Thoracic aorta (tissue), 2 donors: ENCODE results near the gene PITRM1. TPM values are rescaled to one million over a fixed set of nuclear protein-coding genes. Genes with fewer than 3 reads are reported as not detected.

Source experiments
- ATAC-seq: fragments of 150-250 bp; one replicate; pipeline ENCODE4 v1.8.0; 2017; ENCODE audit warnings: low read depth; ENCODE audit not compliant: insufficient number of reproducible peaks, low FRiP score
- DNase-seq: peaks from one replicate; pipeline ENCODE4 v3.0.0-alpha.2; 2020; ENCODE audit warnings: low spot score
- H3K27ac ChIP-seq, 2 donors: fragments of 200-600 bp; sonication (generic); 1 replicate in 1 of 2; 2 replicates in 1 of 2; pipeline ENCODE4 v1.5.1; 2016; ENCODE audit warnings: mild to moderate bottlenecking in 2 of 2, moderate library complexity in 2 of 2
- H3K27me3 ChIP-seq: fragments of 200-600 bp; sonication (generic); replicated peaks from 2 replicates; pipeline ENCODE4 v1.6.0; 2016; ENCODE audit warnings: mild to moderate bottlenecking; ENCODE audit not compliant: insufficient read depth
- H3K36me3 ChIP-seq: fragments of 200-600 bp; sonication (generic); one replicate; pipeline ENCODE4 v1.5.1; 2016
- H3K4me1 ChIP-seq, 2 donors: fragments of 200-600 bp; sonication (generic); 1 replicate in 1 of 2; 2 replicates in 1 of 2; pipeline versions ENCODE4 v1.5.1 to v1.6.0; 2016; ENCODE audit warnings: low read depth in 2 of 2, mild to moderate bottlenecking in 1 of 2; ENCODE audit not compliant: control insufficient read depth in 1 of 2
- H3K4me3 ChIP-seq: fragments of 200-600 bp; sonication (generic); 2 replicates; pipeline ENCODE4 v1.5.1; 2016; ENCODE audit warnings: mild to moderate bottlenecking
- H3K9me3 ChIP-seq: fragments of 200-600 bp; sonication (generic); 2 replicates; pipeline ENCODE4 v1.5.1; 2016
- total RNA-seq, 2 donors: library from RNA; depleted of rRNA; stranded (reverse); fragments of >200 nt; gene quantifications; one replicate each; pipeline versions ENCODE4 v1.1.0 to v1.2.3, GENCODE V29; 2016
- TF ChIP-seq, protein P1 (sequence below): fragments of 200-600 bp; sonication (generic); IDR thresholded peaks from one replicate; pipeline ENCODE4 v1.5.1; 2019; ENCODE audit warnings: antibody characterized with exemption

The PITRM1 gene
- total RNA-seq, 2 donors from 2014 or later: 104 to 125 TPM

DNA sequence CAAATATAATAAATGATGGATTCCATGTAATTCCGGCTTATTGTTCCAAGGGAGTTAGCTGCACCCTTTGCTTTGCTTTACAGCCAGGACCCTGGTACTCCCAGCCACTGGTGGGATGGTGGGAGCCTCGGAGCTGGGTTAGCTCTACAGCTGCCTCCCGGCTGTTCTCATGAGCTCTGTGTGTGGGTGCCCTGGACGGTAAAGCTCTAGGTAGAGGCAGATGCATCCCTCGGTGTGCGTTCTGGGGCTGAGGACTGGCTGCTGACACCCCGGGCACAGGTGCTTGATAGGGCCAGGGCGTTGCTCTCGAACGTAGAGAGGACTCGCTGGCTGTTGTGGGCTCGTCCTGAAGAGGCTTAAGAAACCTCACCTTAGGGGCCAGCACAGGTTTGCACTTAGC, 55.1 kb downstream of the PITRM1 start:
- Histone ChIP-seq H3K4me1 (no peaks in the 10 kb centered on the region), H3K36me3 (peaks cover 38% of the 10 kb centered on the region), H3K27ac (no peak overlapping the region), H3K27me3 (no peaks in the 10 kb centered on the region), H3K9me3 (no peaks in the 10 kb centered on the region), H3K4me3 (no peak overlapping the region)
- TF ChIP-seq, protein P1, sequence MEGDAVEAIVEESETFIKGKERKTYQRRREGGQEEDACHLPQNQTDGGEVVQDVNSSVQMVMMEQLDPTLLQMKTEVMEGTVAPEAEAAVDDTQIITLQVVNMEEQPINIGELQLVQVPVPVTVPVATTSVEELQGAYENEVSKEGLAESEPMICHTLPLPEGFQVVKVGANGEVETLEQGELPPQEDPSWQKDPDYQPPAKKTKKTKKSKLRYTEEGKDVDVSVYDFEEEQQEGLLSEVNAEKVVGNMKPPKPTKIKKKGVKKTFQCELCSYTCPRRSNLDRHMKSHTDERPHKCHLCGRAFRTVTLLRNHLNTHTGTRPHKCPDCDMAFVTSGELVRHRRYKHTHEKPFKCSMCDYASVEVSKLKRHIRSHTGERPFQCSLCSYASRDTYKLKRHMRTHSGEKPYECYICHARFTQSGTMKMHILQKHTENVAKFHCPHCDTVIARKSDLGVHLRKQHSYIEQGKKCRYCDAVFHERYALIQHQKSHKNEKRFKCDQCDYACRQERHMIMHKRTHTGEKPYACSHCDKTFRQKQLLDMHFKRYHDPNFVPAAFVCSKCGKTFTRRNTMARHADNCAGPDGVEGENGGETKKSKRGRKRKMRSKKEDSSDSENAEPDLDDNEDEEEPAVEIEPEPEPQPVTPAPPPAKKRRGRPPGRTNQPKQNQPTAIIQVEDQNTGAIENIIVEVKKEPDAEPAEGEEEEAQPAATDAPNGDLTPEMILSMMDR: no peak
- ATAC-seq (no peak), DNase-seq (no peak)

DNA sequence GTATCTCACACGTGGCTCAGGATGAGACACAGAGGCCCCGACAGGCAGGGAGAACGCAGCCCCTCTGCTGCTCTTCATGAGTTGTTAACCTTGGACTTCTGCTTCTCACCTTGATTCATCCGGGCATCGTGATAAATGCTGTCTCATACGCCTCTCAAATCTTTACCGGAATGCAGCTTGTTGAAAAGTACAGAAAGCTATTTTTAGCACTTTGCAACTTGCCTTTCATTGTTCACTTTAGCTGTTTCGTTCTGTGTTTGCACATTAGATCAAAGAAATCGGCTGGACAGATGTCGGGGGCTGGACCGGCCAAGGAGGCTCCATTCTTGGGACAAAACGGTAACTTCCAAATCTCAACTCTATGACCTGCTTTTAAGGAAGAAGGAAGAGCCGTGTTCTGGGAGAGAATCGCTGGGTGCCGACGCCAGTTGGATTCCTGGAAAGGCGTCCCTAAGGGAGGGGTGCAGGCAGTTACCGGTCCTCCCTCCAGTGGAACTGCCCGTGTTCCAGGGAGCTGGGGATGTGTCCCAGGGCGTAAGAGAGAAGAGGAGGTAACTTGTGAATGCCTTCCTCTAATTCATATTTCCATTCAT, 56.0 kb downstream of the PITRM1 start:
- no peaks in the 10 kb centered on the region for H3K9me3 ChIP-seq
- peaks cover 42% of the 10 kb centered on the region for H3K36me3 ChIP-seq
- H3K27ac ChIP-seq: no peak overlapping the region
- ATAC-seq (no peak), DNase-seq (no peak)
- H3K27me3 ChIP-seq: no peaks in the 10 kb centered on the region
- TF ChIP-seq, protein P1: no peak
- no peaks in the 10 kb centered on the region for H3K4me1 ChIP-seq
- H3K4me3 ChIP-seq: no peak overlapping the region

DNA sequence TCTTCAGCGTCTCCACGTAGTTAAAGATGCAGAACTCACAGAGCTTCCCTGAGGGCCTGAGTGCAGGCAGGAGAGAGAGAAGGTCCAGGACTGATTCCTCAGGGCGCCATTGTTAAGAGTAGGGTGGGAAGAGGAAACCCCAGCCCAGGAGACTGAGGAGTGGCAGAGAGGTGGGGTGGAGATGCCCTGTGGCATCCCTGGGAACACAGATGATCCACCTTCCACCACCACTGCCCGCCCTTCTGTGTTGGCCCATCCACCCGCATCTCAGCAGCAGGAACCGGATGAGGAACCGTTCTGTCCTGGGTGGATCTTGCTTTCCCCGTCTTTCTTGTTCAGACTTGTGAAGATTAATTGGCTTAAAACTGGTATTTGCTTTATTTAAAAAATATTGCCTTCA, 56.9 kb downstream of the PITRM1 start:
- peaks cover 42% of the 10 kb centered on the region for H3K36me3 ChIP-seq
- H3K4me1 ChIP-seq: no peaks in the 10 kb centered on the region
- H3K4me3 ChIP-seq: no peak overlapping the region
- TF ChIP-seq, protein P1: no peak
- DNase-seq: no peak
- H3K27ac ChIP-seq: no peak overlapping the region
- no peaks in the 10 kb centered on the region for H3K27me3 ChIP-seq
- no peaks in the 10 kb centered on the region for H3K9me3 ChIP-seq
- no peak for ATAC-seq

DNA sequence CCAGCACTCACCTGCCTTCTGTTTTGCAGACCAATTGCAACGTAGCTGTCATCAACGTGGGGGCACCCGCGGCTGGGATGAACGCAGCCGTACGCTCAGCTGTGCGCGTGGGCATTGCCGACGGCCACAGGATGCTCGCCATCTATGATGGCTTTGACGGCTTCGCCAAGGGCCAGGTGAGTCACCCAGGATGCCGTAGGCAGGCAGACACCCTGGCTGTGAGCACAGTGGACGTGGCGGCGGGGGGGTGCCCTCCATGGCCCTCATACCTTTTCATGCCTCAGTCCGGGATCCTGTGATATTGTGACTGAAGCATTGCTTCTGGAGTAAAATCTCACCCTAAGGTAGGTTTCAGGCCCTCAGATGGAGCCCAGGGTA, 59.2 kb downstream of the PITRM1 start:
- ATAC-seq (no peak), DNase-seq (no peak)
- TF ChIP-seq, protein P1: no peak
- Histone ChIP-seq H3K27me3 (no peaks in the 10 kb centered on the region), H3K9me3 (no peaks in the 10 kb centered on the region), H3K36me3 (peaks cover 45% of the 10 kb centered on the region), H3K4me3 (no peak overlapping the region), H3K27ac (no peak overlapping the region), H3K4me1 (peaks cover 1 to 2% of the 10 kb centered on the region in 2 donors)

DNA sequence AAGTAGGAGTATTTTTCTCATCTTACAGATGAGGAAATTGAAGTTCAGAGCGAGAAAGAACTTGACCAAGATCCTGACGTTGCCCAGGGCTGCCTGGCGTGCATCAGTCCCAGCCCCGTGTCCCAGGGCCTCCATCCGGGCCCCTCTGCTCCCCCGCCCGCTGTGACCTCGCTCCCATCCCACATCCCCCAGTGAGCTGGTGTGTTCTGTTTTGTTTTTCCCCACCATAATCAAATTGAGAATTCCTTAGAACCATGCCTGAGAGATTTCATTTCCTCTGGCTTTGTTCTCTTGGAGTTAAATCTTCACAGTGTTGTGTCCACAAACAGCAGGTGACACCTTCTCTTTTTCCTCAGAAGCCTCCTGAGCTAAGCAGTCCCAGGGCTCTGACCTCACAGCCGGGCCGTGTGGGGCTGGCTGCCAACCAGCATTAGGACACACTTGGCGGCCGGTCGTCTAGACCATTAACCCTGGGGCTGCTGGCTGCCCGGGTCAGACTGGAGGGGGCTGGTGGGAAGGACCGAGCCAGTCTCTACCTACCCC, 60.9 kb downstream of the PITRM1 start:
- no peaks in the 10 kb centered on the region for H3K9me3 ChIP-seq
- H3K4me3 ChIP-seq: no peak overlapping the region
- H3K27ac ChIP-seq: no peak overlapping the region
- DNase-seq: no peak
- peaks cover 36% of the 10 kb centered on the region for H3K36me3 ChIP-seq
- no peaks in the 10 kb centered on the region for H3K27me3 ChIP-seq
- peaks cover 9 to 12% of the 10 kb centered on the region in 2 donors for H3K4me1 ChIP-seq
- TF ChIP-seq, protein P1: no peak
- no peak for ATAC-seq
